SK-N-DZ (cell line): ENCODE results near the gene FOXN4.

ENCODE experiments used
- DNase-seq: peaks from one replicate; pipeline ENCODE4 v3.0.0-alpha.2; 2015; ENCODE audit warnings: low spot score

FOXN4 gene

DNA sequence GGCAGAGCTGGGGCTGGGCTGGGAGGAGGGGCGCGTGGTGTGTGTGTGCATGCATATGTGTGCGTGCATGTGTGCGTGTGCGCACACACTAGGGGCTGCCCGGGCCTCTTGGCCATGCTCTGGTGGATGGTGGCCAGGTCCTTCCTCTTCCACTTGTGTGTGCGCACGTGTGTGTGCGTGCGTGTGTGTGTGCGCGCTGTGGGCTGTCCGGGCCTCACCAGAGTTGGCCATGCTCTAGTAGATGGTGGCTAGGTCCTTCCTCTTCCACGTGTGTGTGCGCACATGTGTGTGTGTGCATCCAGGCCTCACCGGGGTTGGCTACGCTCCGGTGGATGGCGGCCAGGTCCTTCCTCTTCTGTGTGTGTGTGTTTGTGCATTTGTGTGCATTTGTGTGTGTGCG, 24.7 kb downstream of the FOXN4 start:
- no peak for DNase-seq

DNA sequence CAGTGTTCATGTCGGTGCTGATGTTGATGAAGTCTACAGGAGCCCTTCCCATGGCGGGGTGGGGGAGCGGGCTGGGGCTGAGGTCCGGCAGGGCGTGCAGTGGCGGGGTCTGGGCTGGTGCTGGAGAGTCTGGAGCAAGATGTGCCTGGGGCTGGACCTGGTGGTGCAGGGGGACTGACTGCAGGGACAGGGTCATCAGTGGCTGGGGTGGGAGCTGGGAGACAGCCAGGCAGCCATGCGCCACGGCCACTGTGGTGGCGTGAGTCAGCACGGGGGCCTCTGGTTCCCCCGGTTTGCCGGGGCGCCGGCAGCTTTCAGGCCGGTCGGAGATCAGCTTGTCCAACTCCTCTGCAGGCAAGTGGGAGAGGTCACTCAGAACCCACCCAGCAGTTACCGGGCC, 27.6 kb downstream of the FOXN4 start:
- DNase-seq = no peak

- no peak for DNase-seq
These were observed 29.6 kb downstream of the FOXN4 start for GRCh38 chr12:109279525-109279924.

DNA sequence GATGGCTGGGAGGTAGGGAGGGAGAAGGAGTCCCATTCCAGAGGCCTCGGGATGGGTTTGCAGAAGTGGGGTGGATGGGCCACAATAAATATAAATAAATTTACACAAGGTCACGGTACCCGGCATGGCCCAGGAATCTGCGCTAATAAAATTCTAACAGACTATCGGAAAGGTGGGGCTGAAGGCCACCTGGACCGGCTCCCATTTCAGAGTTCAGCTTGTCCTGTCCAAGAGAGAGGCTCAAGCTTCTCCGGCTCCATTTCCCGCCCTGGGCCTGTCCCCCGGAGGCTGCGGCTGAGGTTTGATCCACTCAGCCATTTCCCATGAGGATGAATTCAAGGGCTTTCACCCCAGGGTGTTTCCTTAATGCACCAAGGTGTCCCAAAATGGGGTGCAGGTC, 30.2 kb downstream of the FOXN4 start:
- no peak for DNase-seq

- peak; percentile 37 for DNase-seq
These were observed 31.0 kb downstream of the FOXN4 start for GRCh38 chr12:109277899-109278762.

GRCh38 chr12:109277255-109277898, 31.7 kb downstream of the FOXN4 start:
- no peak for DNase-seq

- DNase-seq = no peak
These were observed 32.9 kb downstream of the FOXN4 start for GRCh38 chr12:109276160-109276559.

GRCh38 chr12:109275173-109275572, 33.9 kb downstream of the FOXN4 start:
- DNase-seq = no peak

DNA sequence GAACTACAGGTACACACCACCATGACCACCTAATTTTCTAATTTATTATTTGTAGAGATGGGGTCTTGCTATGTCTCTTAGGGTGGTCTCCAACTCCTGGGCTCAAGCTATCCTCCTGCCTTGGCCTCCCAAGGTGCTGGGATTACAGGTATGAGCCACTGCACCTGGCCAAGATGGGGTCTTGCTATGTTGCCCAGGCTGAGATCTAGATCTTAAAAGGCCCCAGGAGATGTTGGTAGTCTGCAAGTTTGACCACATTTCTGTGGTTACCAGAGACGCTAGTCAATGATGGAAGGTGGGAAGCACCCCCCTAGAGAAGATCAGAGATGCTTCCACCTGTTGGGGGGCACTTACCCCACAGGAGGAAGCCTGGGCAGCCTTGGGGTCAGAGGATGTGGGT, 34.7 kb downstream of the FOXN4 start:
- no peak for DNase-seq

- peak; percentile 58 for DNase-seq
These were observed 35.7 kb downstream of the FOXN4 start for GRCh38 chr12:109273354-109273753.

DNA sequence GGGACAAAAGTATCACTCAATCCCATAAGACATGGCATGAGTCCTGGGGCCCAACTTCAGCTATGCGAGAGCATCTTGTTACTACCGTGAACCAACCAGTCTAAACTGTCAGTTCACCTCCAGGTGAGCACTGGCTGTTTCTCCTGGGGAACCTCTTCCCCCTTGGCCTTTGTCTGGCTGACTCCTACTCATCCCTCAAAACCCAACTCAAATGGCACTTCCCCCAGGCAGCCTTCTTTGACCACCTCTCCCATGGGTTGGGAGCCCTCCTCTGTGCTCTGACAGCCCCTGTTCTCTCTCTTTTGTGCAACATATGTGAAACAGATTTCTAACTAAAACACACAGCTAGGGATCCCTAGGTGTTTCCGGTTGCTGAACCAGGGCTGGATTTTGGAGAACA, 37.7 kb downstream of the FOXN4 start:
- no peak for DNase-seq

DNA sequence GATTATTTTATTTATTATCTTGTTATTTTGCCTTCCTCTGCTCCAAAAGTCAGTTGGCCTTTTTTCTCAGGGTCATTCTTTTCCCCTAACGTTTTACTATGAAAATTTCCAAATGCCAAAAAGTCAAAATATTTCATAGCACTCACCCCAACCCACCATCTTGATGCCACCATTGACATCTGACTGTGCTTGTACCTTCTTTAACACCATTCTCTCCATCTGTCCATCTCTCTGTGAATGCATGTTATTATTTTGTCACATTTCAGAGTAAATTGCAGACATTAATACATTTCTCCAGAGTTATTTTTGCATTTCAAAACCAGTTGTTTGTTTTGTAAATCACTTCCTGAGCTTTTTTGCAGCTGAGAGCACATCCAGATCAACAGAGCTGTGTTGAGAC, 38.6 kb downstream of the FOXN4 start:
- no peak for DNase-seq

GRCh38 chr12:109269428-109269827, 39.7 kb downstream of the FOXN4 start:
- no peak for DNase-seq

GRCh38 chr12:109268896-109269295, 40.2 kb downstream of the FOXN4 start:
- DNase-seq = no peak

- no peak for DNase-seq
These were observed 41.7 kb downstream of the FOXN4 start for GRCh38 chr12:109267361-109267760.

DNA sequence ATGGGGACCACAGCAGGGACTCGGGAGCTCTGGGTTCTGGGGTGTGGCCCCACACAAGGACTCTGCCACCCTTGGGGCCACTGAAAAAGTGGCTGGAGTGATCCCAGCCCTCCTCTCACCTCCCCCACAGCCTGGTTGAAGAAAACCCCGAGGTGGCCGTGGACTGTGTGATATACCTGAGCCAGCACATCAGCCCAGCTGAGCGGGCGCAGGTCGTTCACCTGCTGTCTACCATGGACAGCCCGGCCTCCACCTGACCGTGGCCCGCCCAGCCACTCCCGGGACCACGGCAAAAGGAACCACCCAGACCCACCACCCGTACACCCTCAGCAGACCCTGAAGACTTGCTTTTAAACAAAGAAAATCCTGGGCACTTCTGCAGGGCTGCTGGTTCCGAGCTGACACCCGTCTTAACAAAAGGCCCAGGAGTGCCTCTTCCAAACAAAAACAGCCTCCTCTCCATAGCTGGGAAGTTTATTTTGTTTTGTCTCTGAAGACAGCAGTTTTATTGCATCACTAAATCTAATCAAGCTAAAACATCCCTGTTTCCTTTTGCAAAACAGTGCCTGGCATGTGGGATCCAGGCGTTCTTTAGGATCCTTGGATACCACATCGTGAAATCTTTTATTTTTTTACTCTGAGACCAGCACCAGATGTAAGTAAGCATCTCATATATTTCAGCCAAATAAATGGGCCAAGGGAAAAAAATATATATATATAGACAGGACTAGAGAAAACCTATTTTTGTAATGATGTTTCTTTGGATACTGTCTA, 42.8 kb downstream of the FOXN4 start:
- no peak for DNase-seq

- DNase-seq = no peak
These were observed 44.0 kb downstream of the FOXN4 start for GRCh38 chr12:109264943-109265650.

GRCh38 chr12:109264095-109264942, 44.8 kb downstream of the FOXN4 start:
- DNase-seq = peak; percentile 73

GRCh38 chr12:109263439-109263838, 45.6 kb downstream of the FOXN4 start:
- DNase-seq = no peak

DNA sequence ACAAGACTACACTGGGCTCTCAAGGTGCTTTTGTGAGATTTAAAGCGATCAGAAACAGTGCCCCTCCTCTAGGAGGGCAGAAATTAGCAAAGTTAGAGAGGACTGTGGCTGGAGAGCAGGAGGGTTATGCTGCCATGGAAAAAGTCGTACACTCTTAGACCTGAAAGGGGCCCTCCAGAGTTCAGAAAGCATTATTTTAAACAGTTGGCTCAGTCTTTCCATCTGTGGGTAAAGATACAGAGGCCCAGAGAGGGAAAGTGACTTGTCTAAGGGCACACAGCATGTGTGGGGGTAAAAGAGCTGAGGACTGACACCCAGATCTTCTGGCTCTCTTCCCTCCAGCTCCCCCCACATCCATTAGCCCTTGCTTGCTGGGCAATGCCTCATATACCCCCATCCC, 47.1 kb downstream of the FOXN4 start:
- DNase-seq = no peak

DNA sequence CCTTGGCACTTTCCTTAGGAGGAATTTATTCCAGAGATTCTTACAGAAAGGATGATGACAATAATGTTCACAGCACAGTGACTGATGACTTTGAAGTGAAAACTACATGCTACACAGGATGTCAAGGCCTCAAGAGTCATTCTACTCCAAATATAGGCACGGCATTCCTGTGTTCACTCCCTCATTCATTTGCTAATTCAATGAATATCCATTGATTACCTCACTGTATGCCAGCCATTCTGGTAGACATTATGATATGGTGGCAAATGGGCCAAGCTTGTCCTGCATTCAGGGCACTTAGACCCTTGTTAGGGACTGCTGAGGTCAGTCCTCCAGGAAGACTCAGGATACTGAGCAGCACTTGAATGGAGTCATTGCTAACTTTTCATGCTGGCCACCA, 48.0 kb downstream of the FOXN4 start:
- no peak for DNase-seq
